ENCODE measurements around the gene BRCA1. TPM values are rescaled to one million over a fixed set of nuclear protein-coding genes. Genes with fewer than 3 reads are reported as not detected.

BRCA1 gene
- total RNA-seq, 4 donors from 2014 or later = 14.4 to 31.9 (median 25.4) TPM

DNA sequence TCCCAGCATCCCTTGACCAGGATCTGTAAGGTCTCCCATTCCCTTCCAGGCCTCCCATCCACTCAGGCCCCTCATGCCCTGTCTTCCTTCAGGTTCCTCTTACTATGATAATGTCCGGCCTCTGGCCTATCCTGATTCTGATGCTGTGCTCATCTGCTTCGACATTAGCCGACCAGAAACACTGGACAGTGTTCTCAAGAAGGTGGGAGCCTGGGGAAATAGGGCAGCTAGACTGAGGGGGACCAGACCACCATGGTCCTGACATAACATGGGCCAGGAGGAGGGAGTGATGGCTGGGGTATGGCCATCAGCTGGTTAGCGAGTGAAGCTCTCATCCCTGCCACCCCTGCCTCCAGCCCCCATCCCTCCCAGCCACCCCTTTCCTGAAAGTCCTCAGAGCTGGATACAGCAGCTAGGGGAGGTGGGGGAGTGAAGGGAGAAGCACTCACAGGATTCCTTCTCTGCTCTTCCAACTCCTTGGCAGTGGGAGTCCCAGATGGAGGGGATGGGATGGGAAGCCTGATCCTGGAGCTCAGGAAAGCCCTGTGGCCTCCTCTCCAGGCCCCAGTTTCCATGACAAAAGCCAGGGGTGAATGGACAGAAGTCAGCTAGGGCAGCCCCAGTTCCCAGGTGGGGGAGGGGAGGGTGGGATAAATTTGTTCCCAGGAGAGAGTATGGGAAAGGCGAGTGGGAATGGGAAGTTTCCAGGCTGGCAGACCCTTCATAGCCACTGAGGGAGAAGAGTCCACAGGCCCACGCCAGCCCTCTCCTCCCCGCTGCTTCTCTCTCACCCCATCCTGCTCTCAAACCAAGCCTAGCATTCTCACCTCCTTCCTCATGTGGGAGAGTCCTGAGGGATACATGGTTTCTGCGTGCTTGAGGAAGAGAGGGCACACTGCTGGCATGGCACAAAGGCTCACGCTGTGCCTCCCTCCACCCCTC lies 97.8 kb downstream of the BRCA1 start:
- intact Hi-C loops (cut with DNase I) = loop anchor here (5.0 kb wide), 1 partner anchor 140 kb away; no protein-coding TSS in a partner anchor
- WGBS, 2 donors = 86 to 91% methylated on average over 8 to 9 of the region's 9 CpGs
- Histone ChIP-seq H3K27ac (no peak overlapping the region), H3K4me3 (replicated peaks in 1 of 3) (no peak overlapping the region), H3K36me3 (no peaks in the 10 kb centered on the region), H3K27me3 (no peaks in the 10 kb centered on the region), H3K9me3 (no peaks in the 10 kb centered on the region), H3K4me1 (peaks cover 8 to 20% of the 10 kb centered on the region in 2 donors)
- no peak for DNase-seq
- TF ChIP-seq, protein P1, sequence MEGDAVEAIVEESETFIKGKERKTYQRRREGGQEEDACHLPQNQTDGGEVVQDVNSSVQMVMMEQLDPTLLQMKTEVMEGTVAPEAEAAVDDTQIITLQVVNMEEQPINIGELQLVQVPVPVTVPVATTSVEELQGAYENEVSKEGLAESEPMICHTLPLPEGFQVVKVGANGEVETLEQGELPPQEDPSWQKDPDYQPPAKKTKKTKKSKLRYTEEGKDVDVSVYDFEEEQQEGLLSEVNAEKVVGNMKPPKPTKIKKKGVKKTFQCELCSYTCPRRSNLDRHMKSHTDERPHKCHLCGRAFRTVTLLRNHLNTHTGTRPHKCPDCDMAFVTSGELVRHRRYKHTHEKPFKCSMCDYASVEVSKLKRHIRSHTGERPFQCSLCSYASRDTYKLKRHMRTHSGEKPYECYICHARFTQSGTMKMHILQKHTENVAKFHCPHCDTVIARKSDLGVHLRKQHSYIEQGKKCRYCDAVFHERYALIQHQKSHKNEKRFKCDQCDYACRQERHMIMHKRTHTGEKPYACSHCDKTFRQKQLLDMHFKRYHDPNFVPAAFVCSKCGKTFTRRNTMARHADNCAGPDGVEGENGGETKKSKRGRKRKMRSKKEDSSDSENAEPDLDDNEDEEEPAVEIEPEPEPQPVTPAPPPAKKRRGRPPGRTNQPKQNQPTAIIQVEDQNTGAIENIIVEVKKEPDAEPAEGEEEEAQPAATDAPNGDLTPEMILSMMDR (IDR thresholded peaks at IDR 0.05) = no peak
- no peak for TF ChIP-seq POLR2A (IDR thresholded peaks at IDR 0.05)

DNA sequence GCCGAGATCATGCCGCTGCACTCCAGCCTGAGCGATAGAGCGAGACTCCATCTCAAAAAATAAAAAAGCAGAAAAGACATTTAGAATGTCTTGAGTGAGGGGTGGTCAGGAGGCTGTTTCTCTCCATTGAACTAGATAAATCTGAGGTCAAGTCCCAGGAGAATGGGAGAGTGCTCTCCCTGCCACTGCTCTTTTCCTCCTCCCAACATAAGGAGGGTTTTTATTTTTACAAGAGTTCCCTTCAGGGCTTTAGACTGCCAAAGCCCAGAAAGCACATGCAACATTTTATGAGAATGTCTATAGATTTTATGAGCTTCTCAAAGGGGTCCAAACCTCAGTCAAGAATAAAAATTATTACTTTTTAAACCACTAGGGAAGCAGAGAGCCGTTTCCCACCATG lies 98.6 kb downstream of the BRCA1 start:
- TF ChIP-seq POLR2A (IDR thresholded peaks at IDR 0.05) = no peak
- TF ChIP-seq, protein P1 (IDR thresholded peaks at IDR 0.05) = no peak
- intact Hi-C loops (cut with DNase I) = loop anchor here (5.0 kb wide), 1 partner anchor 141 kb away; no protein-coding TSS in a partner anchor
- Histone ChIP-seq H3K4me1 (peaks cover 8 to 20% of the 10 kb centered on the region in 2 donors), H3K36me3 (no peaks in the 10 kb centered on the region), H3K4me3 (replicated peaks in 1 of 3) (no peak overlapping the region), H3K27me3 (no peaks in the 10 kb centered on the region), H3K27ac (no peak overlapping the region), H3K9me3 (no peaks in the 10 kb centered on the region)
- DNase-seq = no peak
- 64 to 69% methylated on average over 5 of the region's 5 CpGs for WGBS, 2 donors

DNA sequence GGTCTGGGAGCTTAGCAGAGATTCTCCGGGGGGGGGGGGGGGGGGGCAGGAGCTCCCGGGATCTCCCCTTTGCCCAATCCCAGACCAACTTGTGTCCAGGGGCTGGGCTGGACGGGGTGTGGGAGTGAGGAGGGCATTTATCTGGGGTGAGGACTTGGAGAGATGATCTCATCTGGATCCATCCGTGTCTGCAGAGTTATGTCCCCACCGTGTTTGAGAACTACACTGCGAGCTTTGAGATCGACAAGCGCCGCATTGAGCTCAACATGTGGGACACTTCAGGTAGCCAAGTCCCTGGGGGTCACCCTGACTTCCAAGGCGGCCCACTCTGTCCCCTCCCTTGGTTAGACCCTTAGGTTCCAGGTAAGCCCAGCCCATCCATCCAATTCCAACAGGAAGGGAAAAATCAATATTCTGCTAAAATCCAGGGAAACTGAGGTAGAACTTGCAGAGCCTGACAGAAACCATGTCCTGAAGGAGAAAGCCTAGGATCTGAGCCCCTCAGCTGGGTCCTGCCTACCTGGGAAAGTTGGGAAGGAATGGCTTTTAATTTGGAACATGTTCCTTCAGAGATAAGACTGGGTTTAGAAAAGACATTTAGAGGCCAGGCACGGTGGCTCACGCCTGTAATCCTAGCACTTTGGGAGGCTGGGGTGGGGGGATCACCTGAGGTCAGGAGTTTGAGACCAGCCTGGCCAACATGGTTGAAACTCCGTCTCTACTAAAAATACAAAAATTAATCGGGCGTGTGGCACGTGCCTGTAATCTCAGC lies 99.2 kb downstream of the BRCA1 start:
- H3K27ac ChIP-seq = no peak overlapping the region
- WGBS, 2 donors = 61 to 71% methylated on average over 15 to 16 of the region's 16 CpGs
- H3K27me3 ChIP-seq = no peaks in the 10 kb centered on the region
- H3K4me1 ChIP-seq = peaks cover 8 to 22% of the 10 kb centered on the region in 2 donors
- no peaks in the 10 kb centered on the region for H3K36me3 ChIP-seq
- H3K9me3 ChIP-seq = no peaks in the 10 kb centered on the region
- intact Hi-C loops (cut with DNase I) = loop anchor here (2.0 to 5.0 kb wide), 2 partner anchors 101 to 141 kb away; no protein-coding TSS in a partner anchor
- no peak for TF ChIP-seq POLR2A (IDR thresholded peaks at IDR 0.05)
- TF ChIP-seq, protein P1 (IDR thresholded peaks at IDR 0.05) = no peak
- H3K4me3 ChIP-seq (replicated peaks in 1 of 3) = peak overlapping the region in 1 of 3 donors; percentile 42
- DNase-seq = no peak

DNA sequence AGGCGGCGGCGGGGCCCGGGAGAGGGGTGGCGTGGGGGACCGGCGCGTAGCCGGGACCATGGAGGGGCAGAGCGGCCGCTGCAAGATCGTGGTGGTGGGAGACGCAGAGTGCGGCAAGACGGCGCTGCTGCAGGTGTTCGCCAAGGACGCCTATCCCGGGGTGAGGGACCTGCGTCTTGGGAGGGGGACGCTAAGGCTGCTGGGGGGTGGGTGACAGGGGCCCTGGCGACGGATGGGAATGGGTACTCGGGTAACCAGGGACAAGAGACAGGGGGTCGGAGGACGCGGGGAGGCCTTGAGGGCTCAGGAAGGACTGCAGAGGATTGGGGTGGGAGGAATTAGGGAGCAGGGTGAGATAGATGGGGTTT lies 99.9 kb downstream of the BRCA1 start:
- intact Hi-C loops (cut with DNase I) = loop anchor here (2.0 to 5.0 kb wide), 2 partner anchors 102 to 142 kb away; no protein-coding TSS in a partner anchor

More for the DNA sequence above, 99.9 kb downstream of the BRCA1 start:
- H3K9me3 ChIP-seq = no peaks in the 10 kb centered on the region
- peaks cover 8 to 28% of the 10 kb centered on the region in 2 donors for H3K4me1 ChIP-seq
- DNase-seq = no peak
- TF ChIP-seq POLR2A (IDR thresholded peaks at IDR 0.05) = no peak
- TF ChIP-seq, protein P1 (IDR thresholded peaks at IDR 0.05) = no peak
- peak overlapping the region in 1 of 3 donors; percentile 42 for H3K4me3 ChIP-seq (replicated peaks in 1 of 3)
- H3K36me3 ChIP-seq = no peaks in the 10 kb centered on the region
- WGBS, 2 donors = 15 to 19% methylated on average over 10 to 11 of the region's 27 CpGs
- H3K27me3 ChIP-seq = no peaks in the 10 kb centered on the region
- peak overlapping the region in 2 of 3 donors; percentile 33 to 76 for H3K27ac ChIP-seq

All from thyroid gland (tissue), 4 donors.